SK-N-SH treated with all-trans-retinoic acid at 6 μM for 48 hours (cell line): ENCODE results near the gene CACNA1C.

Experiments
- CREB5 ChIP-seq: fragments of 250-450 bp; sonication (Bioruptor Pico); IDR thresholded peaks from 2 replicates; pipeline ENCODE4 v1.5.1; 2020; ENCODE audit warnings: low read depth, mild to moderate bottlenecking, moderate library complexity
- CSDC2 ChIP-seq: fragments of 250-450 bp; sonication (Bioruptor Pico); IDR thresholded peaks from 2 replicates; pipeline ENCODE4 v1.5.0; 2020; ENCODE audit warnings: mild to moderate bottlenecking, moderate library complexity
- ISL1 ChIP-seq: fragments of 250-450 bp; sonication (Bioruptor Pico); IDR thresholded peaks from 2 replicates; pipeline ENCODE4 v2.1.2; 2022; ENCODE audit warnings: mild to moderate bottlenecking, moderate library complexity
- POU6F1 ChIP-seq: fragments of 250-450 bp; sonication (Bioruptor Pico); IDR thresholded peaks from 2 replicates; pipeline ENCODE4 v1.8.0; 2021; ENCODE audit warnings: low read depth, mild to moderate bottlenecking, moderate library complexity, borderline replicate concordance
- RARB ChIP-seq: fragments of 250-450 bp; sonication (Bioruptor Pico); IDR thresholded peaks from 2 replicates; pipeline ENCODE4 v1.8.0; 2021; ENCODE audit warnings: mild to moderate bottlenecking, moderate library complexity
- SNAI2 ChIP-seq: fragments of 250-450 bp; sonication (Bioruptor Pico); IDR thresholded peaks from 2 replicates; pipeline ENCODE4 v1.5.0; 2020; ENCODE audit warnings: mild to moderate bottlenecking, moderate library complexity
- TCF4 ChIP-seq: fragments of 250-450 bp; sonication (Bioruptor Pico); IDR thresholded peaks from 2 replicates; pipeline ENCODE4 v1.8.0; 2021; ENCODE audit warnings: mild to moderate bottlenecking, moderate library complexity, borderline replicate concordance
- TOX ChIP-seq: fragments of 250-450 bp; sonication (Bioruptor Pico); IDR thresholded peaks from 2 replicates; pipeline ENCODE4 v1.8.0; 2021; ENCODE audit warnings: mild to moderate bottlenecking, moderate library complexity, borderline replicate concordance
- ZFP3 ChIP-seq: fragments of 250-450 bp; sonication (Bioruptor Pico); IDR thresholded peaks from 2 replicates; pipeline ENCODE4 v1.5.0; 2020; ENCODE audit warnings: mild to moderate bottlenecking, moderate library complexity
- ZFP30 ChIP-seq: fragments of 450-650 bp; formaldehyde crosslinking; IDR thresholded peaks from 2 replicates; pipeline ENCODE4 v1.5.0; 2022; ENCODE audit warnings: mild to moderate bottlenecking, moderate library complexity
- ZNF565 ChIP-seq: fragments of 450-650 bp; formaldehyde crosslinking; conservative IDR thresholded peaks from 2 replicates; pipeline ENCODE4 v1.5.0; 2020; ENCODE audit warnings: low read depth, mild to moderate bottlenecking, moderate library complexity
- ZNF8 ChIP-seq: fragments of 450-650 bp; formaldehyde crosslinking; IDR thresholded peaks from 2 replicates; pipeline ENCODE4 v1.5.0; 2020; ENCODE audit warnings: mild to moderate bottlenecking, moderate library complexity
- TF ChIP-seq, protein P1 (sequence below): fragments of 250-450 bp; sonication (Bioruptor Pico); IDR thresholded peaks from 2 replicates; pipeline ENCODE4 v1.8.0; 2020; ENCODE audit warnings: mild to moderate bottlenecking, moderate library complexity, borderline replicate concordance

GRCh38 chr12:2114071-2114470 lies 61.3 kb downstream of the CACNA1C start:
- TF ChIP-seq CSDC2 (CRISPR knock-in tag) (no peak), SNAI2 (CRISPR knock-in tag) (no peak), ZNF565 (CRISPR knock-in tag) (no peak), ZFP3 (CRISPR knock-in tag) (no peak), RARB (CRISPR knock-in tag) (no peak), CREB5 (CRISPR knock-in tag) (no peak), POU6F1 (CRISPR knock-in tag) (no peak), TCF4 (no peak), ZFP30 (no peak), ZNF8 (no peak), ISL1 (CRISPR knock-in tag) (no peak), TOX (CRISPR knock-in tag) (no peak)
- TF ChIP-seq, protein P1, sequence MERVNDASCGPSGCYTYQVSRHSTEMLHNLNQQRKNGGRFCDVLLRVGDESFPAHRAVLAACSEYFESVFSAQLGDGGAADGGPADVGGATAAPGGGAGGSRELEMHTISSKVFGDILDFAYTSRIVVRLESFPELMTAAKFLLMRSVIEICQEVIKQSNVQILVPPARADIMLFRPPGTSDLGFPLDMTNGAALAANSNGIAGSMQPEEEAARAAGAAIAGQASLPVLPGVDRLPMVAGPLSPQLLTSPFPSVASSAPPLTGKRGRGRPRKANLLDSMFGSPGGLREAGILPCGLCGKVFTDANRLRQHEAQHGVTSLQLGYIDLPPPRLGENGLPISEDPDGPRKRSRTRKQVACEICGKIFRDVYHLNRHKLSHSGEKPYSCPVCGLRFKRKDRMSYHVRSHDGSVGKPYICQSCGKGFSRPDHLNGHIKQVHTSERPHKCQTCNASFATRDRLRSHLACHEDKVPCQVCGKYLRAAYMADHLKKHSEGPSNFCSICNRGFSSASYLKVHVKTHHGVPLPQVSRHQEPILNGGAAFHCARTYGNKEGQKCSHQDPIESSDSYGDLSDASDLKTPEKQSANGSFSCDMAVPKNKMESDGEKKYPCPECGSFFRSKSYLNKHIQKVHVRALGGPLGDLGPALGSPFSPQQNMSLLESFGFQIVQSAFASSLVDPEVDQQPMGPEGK (CRISPR knock-in tag), result no peak
